IPS-20b (cell line): ENCODE data around the gene SMG5.

ENCODE experiments used
- H3K27ac ChIP-seq: one replicate; pipeline ENCODE4 v1.5.1; 2013; ENCODE audit warnings: low read length
- H3K27me3 ChIP-seq: 2 replicates; pipeline ENCODE4 v1.6.1; 2013; ENCODE audit warnings: mild to moderate bottlenecking, low read length, inconsistent platforms; ENCODE audit not compliant: insufficient read depth
- H3K36me3 ChIP-seq: 2 replicates; pipeline ENCODE4 v1.6.1; 2013; ENCODE audit warnings: low read depth, mild to moderate bottlenecking, inconsistent platforms, low read length, moderate library complexity; ENCODE audit not compliant: insufficient read depth
- H3K4me1 ChIP-seq: 2 replicates; pipeline ENCODE4 v1.6.1; 2013; ENCODE audit warnings: mild to moderate bottlenecking, control low read depth, inconsistent platforms, low read length, moderate library complexity; ENCODE audit not compliant: insufficient read depth
- H3K4me3 ChIP-seq: 2 replicates; pipeline ENCODE4 v1.5.1; 2013; ENCODE audit warnings: mild to moderate bottlenecking, low read length, inconsistent platforms
- H3K9ac ChIP-seq: 2 replicates; pipeline ENCODE4 v1.6.1; 2013; ENCODE audit warnings: low read depth, mild to moderate bottlenecking, inconsistent platforms, low read length, moderate library complexity
- H3K9me3 ChIP-seq: 2 replicates; pipeline ENCODE4 v1.6.1; 2013; ENCODE audit warnings: mild to moderate bottlenecking, low read depth, low read length, inconsistent platforms; ENCODE audit not compliant: insufficient read depth

The SMG5 gene

DNA sequence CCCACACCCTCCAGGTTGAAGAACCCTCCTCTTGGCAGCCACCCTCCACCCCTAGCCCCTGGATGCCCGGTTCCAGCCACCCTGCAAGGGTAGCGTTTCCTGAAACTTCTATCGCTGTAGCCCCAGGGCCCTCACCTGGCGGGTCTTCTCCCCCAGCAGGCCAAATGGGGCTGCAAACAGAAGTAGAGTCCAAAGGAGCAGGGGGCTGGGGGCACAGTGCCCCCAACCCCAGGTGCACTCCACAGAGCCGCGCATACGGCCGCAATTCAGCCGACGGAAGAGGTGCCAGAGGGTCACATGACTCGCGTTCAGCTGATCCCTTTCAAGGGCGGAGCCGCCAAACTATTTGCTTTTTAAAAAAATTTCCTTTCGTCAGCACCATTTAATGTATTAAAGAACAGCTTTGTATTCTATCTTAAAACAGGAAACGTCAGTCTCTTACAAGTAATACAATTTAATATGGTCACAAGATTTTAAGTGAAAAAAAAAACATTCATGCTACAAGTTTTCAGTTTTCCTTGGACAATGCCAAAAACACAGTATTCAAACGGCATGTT is 12.8 kb upstream of the SMG5 start, which contains the start of gene GLMP:
TSS of gene GLMP (minus strand) at position 289 of the 557 bp plus-strand sequence. CDS start at position 255, 34 bp downstream.
- Histone ChIP-seq H3K4me3 (peak within 1 kb of the TSS; percentile 82), H3K36me3 (peaks cover 4% of the 10 kb centered on the region; the same call in 1 of the 2 replicates), H3K9ac (peak within 1 kb of the TSS; percentile 81), H3K27ac (no peak within 1 kb of the TSS), H3K9me3 (no peaks in the 10 kb centered on the region), H3K4me1 (peaks cover 4% of the 10 kb centered on the region; the same call in 1 of the 2 replicates), H3K27me3 (no peaks in the 10 kb centered on the region)

DNA sequence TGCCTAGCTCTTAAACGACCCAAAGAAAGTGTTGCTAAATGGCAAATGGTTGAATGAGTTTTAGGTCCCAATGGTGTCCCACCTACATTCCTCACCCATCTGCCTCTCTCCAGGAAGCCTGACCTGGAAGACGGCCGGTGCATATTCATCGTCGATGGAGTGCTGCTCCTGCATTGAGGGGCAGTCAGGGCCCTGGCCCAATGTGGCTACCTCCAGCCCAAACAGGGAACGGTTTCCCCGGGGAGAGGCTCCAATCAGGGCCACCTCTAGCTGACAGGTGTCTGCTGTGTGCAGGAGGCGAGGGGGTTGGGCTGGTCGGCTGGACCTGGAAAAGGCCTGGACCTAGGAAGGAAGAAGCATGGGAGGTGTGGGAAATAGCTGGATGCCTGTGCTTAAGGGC is 11.3 kb upstream of the SMG5 start:
- Histone ChIP-seq H3K9ac (no peak overlapping the region), H3K27me3 (no peaks in the 10 kb centered on the region), H3K9me3 (no peaks in the 10 kb centered on the region), H3K36me3 (peaks cover 5% of the 10 kb centered on the region; the same call in 1 of the 2 replicates), H3K4me3 (no peak overlapping the region), H3K4me1 (peaks cover 4% of the 10 kb centered on the region; the same call in 1 of the 2 replicates), H3K27ac (no peak overlapping the region)

DNA sequence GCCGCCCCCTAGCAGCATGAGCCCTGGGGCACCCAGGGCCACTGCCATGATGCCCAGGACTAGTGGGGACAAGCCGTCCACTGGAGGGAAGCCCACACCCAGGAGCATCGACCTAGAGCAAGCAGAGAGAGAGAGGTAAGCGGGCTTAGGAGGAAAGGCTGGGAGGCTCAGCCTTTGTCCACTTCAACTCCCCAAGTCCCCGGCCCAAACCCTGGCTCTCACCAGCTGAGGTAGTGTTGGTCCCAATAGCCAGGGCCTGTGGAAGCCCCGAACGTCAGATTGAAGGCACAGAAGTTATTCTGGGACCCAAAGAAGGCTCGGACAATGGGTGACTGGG is 10.4 kb upstream of the SMG5 start:
- Histone ChIP-seq H3K36me3 (peaks cover 9% of the 10 kb centered on the region; the same call in 1 of the 2 replicates), H3K9me3 (no peaks in the 10 kb centered on the region), H3K27ac (no peak overlapping the region), H3K4me1 (peaks cover 4% of the 10 kb centered on the region; the same call in 1 of the 2 replicates), H3K9ac (no peak overlapping the region), H3K4me3 (no peak overlapping the region), H3K27me3 (no peaks in the 10 kb centered on the region)

DNA sequence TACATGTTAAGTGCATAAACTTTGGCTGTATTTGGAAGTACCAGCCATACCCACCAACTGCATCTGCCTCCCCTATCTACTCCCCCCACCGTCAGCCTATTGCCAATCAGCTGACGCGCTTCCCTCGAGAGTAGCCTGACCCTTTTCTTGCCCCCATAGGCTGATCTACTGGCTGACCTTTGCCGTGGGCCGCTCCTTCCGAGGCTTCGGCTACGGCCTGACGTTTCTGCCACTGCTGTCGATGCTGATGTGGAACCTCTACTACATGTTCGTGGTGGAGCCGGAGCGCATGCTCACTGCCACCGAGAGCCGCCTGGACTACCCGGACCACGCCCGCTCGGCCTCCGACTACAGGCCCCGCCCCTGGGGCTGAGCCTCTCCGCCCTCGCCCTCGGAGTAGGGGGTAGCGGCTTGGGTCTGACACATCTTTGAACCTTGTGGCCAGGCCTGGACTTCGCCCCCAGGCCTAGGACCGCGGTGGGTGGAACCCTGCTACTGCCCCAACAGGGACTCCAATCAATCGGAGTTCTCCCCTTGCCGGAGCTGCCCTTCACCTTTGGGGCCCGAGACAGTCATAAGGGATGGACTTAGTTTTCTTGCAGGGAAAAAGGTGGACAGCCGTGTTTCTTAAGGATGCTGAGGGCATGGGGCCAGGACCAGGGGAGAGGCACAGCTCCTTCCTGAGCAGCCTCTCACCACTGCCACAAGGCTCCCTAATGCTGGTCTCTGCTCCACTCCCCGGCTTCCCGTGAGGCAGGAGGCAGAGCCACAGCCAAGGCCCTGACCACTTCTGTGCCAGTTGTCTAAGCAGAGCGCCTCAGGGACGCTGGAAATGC is 8.8 kb upstream of the SMG5 start:
- Histone ChIP-seq H3K36me3 (peaks cover 9% of the 10 kb centered on the region; the same call in 1 of the 2 replicates), H3K4me1 (peaks cover 4% of the 10 kb centered on the region; the same call in 1 of the 2 replicates), H3K9ac (peak overlapping the region; percentile 76), H3K27ac (peak overlapping the region; percentile 28), H3K9me3 (no peaks in the 10 kb centered on the region), H3K4me3 (peak overlapping the region; percentile 86), H3K27me3 (no peaks in the 10 kb centered on the region)

DNA sequence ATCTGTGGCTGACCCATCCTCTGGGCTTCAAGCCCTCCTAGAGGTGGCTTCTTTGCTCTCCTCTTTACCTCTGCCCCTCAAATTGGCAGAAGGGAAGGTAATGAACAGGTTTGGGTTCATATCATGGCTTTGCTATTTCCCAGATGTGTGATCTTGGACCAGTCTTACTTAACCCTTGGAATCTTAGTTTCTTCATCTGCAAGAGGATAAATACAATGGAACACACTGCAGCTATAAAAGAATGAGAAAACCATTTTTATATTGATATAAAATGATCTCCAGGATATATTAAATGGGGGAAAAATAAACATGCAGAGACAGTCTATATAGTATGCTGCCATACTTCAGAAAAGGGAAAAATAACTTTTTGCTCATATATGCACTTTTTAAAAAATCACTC is 7.2 kb upstream of the SMG5 start:
- Histone ChIP-seq H3K27me3 (no peaks in the 10 kb centered on the region), H3K4me1 (peaks cover 4% of the 10 kb centered on the region; the same call in 1 of the 2 replicates), H3K36me3 (peaks cover 9% of the 10 kb centered on the region; the same call in 1 of the 2 replicates), H3K4me3 (no peak overlapping the region), H3K27ac (no peak overlapping the region), H3K9ac (no peak overlapping the region), H3K9me3 (no peaks in the 10 kb centered on the region)

DNA sequence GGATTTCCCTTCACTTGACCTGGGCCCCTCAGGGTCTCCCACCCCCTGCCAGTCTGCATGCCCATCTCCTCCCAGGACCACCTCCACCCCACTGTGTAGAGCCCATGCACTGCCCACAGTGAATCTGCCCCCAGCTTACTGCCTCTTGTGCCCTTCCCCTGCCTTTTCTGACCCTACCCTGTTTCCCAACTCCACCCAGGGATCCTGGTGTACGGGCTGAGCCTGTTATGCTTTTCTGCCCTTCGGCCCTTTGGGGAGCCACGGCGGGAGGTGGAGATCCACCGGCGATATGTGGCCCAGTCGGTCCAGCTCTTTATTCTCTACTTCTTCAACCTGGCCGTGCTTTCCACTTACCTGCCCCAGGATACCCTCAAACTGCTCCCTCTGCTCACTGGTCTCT is 3.4 kb upstream of the SMG5 start:
- Histone ChIP-seq H3K4me3 (no peak overlapping the region), H3K27me3 (no peaks in the 10 kb centered on the region), H3K27ac (no peak overlapping the region), H3K9ac (no peak overlapping the region), H3K36me3 (0 out of 2 replicates have a peak, but pooled peaks cover 6% of the 10 kb centered on the region), H3K4me1 (peaks cover 12% of the 10 kb centered on the region), H3K9me3 (no peaks in the 10 kb centered on the region)

DNA sequence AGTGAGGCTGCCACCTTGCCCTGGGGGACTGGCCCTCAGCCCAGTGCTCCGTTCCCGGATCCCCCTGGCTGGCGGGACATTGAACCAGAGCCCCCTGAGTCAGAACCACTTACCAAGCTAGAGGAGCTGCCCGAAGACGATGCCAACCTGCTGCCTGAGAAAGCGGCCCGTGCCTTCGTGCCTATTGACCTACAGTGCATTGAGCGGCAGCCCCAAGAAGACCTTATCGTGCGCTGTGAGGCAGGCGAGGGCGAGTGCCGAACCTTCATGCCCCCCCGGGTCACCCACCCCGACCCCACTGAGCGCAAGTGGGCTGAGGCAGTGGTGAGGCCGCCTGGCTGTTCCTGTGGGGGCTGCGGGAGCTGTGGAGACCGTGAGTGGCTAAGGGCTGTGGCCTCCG is 2.8 kb upstream of the SMG5 start:
- H3K9ac ChIP-seq, result no peak overlapping the region
- H3K27ac ChIP-seq, result no peak overlapping the region

DNA sequence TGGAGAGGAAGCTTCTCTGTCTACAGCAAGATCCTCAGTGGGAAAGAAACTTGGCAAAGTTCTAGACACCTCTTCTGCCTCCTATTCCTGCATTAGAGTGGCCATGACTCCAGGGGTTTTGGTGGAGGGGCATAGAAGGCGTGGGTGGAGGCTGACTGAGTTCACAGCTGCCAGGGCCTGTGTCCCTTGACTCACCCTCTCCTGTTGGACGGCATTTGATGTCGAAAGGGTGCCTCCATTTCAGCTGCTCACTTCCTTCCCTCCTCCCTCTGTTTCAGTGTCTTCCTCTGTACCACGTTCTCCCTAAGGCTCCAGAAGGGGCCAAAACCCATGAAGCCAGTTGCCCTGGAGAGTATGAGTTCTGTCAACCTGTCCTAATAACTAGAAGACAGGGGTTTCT is 2.1 kb upstream of the SMG5 start:
- H3K9ac ChIP-seq, result no peak overlapping the region
- peaks cover 13% of the 10 kb centered on the region; the same call in 1 of the 2 replicates for H3K36me3 ChIP-seq
- H3K9me3 ChIP-seq, result no peaks in the 10 kb centered on the region
- H3K4me1 ChIP-seq, result peaks cover 14% of the 10 kb centered on the region
- H3K4me3 ChIP-seq, result no peak overlapping the region
- H3K27me3 ChIP-seq, result no peaks in the 10 kb centered on the region
- no peak overlapping the region for H3K27ac ChIP-seq

More for the DNA sequence above, 2.8 kb upstream of the SMG5 start:
- H3K4me3 ChIP-seq, result no peak overlapping the region
- 0 out of 2 replicates have a peak, but pooled peaks cover 8% of the 10 kb centered on the region for H3K36me3 ChIP-seq
- no peaks in the 10 kb centered on the region for H3K27me3 ChIP-seq
- no peaks in the 10 kb centered on the region for H3K9me3 ChIP-seq
- peaks cover 14% of the 10 kb centered on the region for H3K4me1 ChIP-seq

DNA sequence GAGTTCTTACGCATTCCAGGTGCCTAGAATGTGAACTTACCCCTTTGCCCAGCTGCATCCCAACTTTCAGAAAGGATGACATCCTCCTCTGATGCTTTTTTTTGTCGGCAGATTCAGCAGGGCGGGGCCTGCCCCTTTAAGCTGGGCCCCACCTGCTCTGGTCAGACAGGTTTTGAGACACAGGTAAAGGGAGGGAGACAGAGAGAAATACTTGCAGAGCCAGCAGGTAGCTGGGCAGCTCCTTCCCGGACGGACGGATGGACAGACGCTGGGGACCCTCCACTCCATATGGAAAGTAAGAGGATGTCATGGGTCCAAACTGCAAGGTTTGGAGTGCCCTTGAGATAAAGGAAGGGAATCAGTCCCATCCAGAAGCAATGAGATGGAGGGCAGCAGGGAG is 1.5 kb upstream of the SMG5 start, which contains the start of gene TMEM79:
TSS of gene TMEM79 (plus strand) at position 214 of the 400 bp plus-strand sequence. CDS start 902 bp downstream, outside the sequence.
- H3K4me3 ChIP-seq, result peak within 1 kb of the TSS; percentile 89
- H3K4me1 ChIP-seq, result peaks cover 14% of the 10 kb centered on the region
- no peaks in the 10 kb centered on the region for H3K27me3 ChIP-seq
- peak within 1 kb of the TSS; percentile 92 for H3K27ac ChIP-seq
- H3K9ac ChIP-seq, result peak within 1 kb of the TSS; percentile 93
- H3K36me3 ChIP-seq, result peaks cover 19% of the 10 kb centered on the region
- no peaks in the 10 kb centered on the region for H3K9me3 ChIP-seq

DNA sequence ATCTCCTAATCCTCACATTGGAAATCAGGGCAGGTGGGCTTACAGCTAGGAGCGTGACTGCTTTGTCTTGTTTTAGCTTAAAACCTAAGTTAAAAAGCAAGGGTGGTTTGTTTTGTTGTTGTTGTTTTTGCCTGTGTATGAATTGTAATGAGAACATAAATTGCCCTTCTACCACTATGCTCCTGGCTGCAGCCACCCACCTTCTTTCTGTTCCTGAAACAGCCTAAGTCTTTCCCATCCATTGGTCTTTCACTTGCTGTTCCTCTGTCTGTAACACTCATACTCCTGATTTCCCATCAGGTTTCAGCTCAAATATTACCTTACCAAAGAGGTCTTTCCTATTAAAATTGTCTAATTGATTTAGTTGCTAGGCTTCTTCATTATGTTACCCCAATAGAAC is 896 bp upstream of the SMG5 start:
- peaks cover 21% of the 10 kb centered on the region for H3K36me3 ChIP-seq
- H3K9ac ChIP-seq, result peak overlapping the region; percentile 93
- peaks cover 14% of the 10 kb centered on the region for H3K4me1 ChIP-seq
- peak overlapping the region; percentile 92 for H3K27ac ChIP-seq
- H3K4me3 ChIP-seq, result peak overlapping the region; percentile 89
- no peaks in the 10 kb centered on the region for H3K9me3 ChIP-seq
- no peaks in the 10 kb centered on the region for H3K27me3 ChIP-seq

DNA sequence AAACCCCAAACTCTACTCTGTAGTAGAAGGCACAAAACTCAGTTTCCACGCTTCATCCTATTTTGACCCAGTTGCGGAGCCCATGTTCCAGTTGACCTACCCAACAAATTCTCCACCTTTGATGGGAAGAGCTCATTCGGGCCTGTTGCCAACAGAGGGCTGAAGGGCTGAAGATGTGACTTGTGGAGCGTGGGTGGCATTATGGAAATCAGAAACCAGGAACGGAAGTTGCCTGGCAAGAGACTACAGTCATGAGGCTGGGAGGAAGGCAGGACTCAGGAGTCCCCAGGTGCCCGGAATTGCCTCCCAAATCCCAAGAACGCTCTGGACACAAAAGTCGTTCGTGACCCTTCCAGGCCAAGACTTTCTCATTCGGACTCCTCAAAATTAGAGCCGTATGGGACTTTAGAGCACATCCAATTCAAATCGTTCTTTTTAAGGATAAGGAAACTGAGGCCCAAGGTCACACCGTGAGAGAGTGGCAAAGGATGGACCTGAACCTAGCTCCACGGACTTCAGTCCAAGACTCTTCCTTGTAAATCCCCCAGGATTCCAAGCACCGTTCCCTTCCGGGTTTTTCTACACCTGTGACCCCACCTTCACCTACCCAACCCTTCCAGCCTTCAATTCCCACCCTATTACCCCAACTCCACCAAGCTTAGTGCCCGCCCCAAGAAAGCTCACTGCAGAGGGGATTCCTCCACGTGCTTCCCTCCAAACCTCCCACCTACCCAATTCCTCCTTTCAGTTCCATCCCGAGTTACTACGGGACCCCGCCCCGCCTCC is 739 bp downstream of the SMG5 start:
- Histone ChIP-seq H3K36me3 (peaks cover 36% of the 10 kb centered on the region), H3K27ac (no peak overlapping the region), H3K9me3 (no peaks in the 10 kb centered on the region), H3K27me3 (no peaks in the 10 kb centered on the region), H3K4me3 (peak overlapping the region; percentile 89), H3K4me1 (peaks cover 14% of the 10 kb centered on the region), H3K9ac (peak overlapping the region; percentile 93)
